ENCODE results near the gene PDE8B. TPM values are rescaled to one million over a fixed set of nuclear protein-coding genes. Genes with fewer than 3 reads are reported as not detected.

Gene PDE8B
- total RNA-seq (0.83 and 3.3 TPM in 2 replicates), polyA plus RNA-seq (0.84 and 1.4 TPM in 2 replicates)

GRCh38 chr5:77210091-77210963, at the start of gene PDE8B:
Gene PDE8B (plus strand): TSS chr5:77210680. CDS start chr5:77210926, 246 bp downstream.
- no peak within 1 kb of the TSS for H3K27ac ChIP-seq
- H3K27me3 ChIP-seq: peaks cover 90% of the 10 kb centered on the region
- peak within 1 kb of the TSS; percentile 36 for H3K4me3 ChIP-seq
- peak in 1 of 2 donors; percentile 23 for DNase-seq (ENCODE audit: low read depth in 1 of 2, low spot score in 1 of 2)
- TF ChIP-seq CTCF (IDR thresholded peaks at IDR 0.05; ENCODE audit: low read depth, low read length): no peak
- no peaks in the 10 kb centered on the region for H3K9me3 ChIP-seq (ENCODE audit: low read depth)
- H3K36me3 ChIP-seq: no peaks in the 10 kb centered on the region
- no peaks in the 10 kb centered on the region for H3K4me1 ChIP-seq (ENCODE audit: low read depth)

- Histone ChIP-seq H3K9me3 (ENCODE audit: low read depth) (no peaks in the 10 kb centered on the region), H3K4me1 (ENCODE audit: low read depth) (peaks cover 16% of the 10 kb centered on the region), H3K4me3 (no peak overlapping the region), H3K36me3 (no peaks in the 10 kb centered on the region), H3K27ac (no peak overlapping the region), H3K27me3 (no peaks in the 10 kb centered on the region)
- TF ChIP-seq CTCF (IDR thresholded peaks at IDR 0.05; ENCODE audit: low read depth, low read length): no peak
- no peak for DNase-seq (ENCODE audit: low read depth in 1 of 2, low spot score in 1 of 2)
These were observed 47.0 kb upstream of the PDE8B start for GRCh38 chr5:77163453-77163852.

GRCh38 chr5:77167063-77167462, 43.4 kb upstream of the PDE8B start:
- no peaks in the 10 kb centered on the region for H3K27me3 ChIP-seq
- no peak overlapping the region for H3K27ac ChIP-seq
- TF ChIP-seq CTCF (IDR thresholded peaks at IDR 0.05; ENCODE audit: low read depth, low read length): no peak
- no peak overlapping the region for H3K4me3 ChIP-seq
- no peak for DNase-seq (ENCODE audit: low read depth in 1 of 2, low spot score in 1 of 2)
- no peaks in the 10 kb centered on the region for H3K36me3 ChIP-seq
- H3K4me1 ChIP-seq (ENCODE audit: low read depth): peaks cover 21% of the 10 kb centered on the region
- H3K9me3 ChIP-seq (ENCODE audit: low read depth): no peaks in the 10 kb centered on the region

- H3K27ac ChIP-seq: no peak overlapping the region
- TF ChIP-seq CTCF (IDR thresholded peaks at IDR 0.05; ENCODE audit: low read depth, low read length): no peak
- no peaks in the 10 kb centered on the region for H3K27me3 ChIP-seq
- H3K9me3 ChIP-seq (ENCODE audit: low read depth): no peaks in the 10 kb centered on the region
- H3K36me3 ChIP-seq: no peaks in the 10 kb centered on the region
- peaks cover 22% of the 10 kb centered on the region for H3K4me1 ChIP-seq (ENCODE audit: low read depth)
- H3K4me3 ChIP-seq: no peak overlapping the region
- DNase-seq (ENCODE audit: low read depth in 1 of 2, low spot score in 1 of 2): peak in 1 of 2 donors; percentile 82
These were observed 42.8 kb upstream of the PDE8B start for GRCh38 chr5:77167695-77168121.

GRCh38 chr5:77168161-77168878, 42.2 kb upstream of the PDE8B start:
- no peaks in the 10 kb centered on the region for H3K9me3 ChIP-seq (ENCODE audit: low read depth)
- peak in 1 of 2 donors; percentile 64 for DNase-seq (ENCODE audit: low read depth in 1 of 2, low spot score in 1 of 2)
- no peaks in the 10 kb centered on the region for H3K27me3 ChIP-seq
- no peak overlapping the region for H3K27ac ChIP-seq
- H3K4me1 ChIP-seq (ENCODE audit: low read depth): peaks cover 28% of the 10 kb centered on the region
- no peak overlapping the region for H3K4me3 ChIP-seq
- H3K36me3 ChIP-seq: no peaks in the 10 kb centered on the region
- TF ChIP-seq CTCF (IDR thresholded peaks at IDR 0.05; ENCODE audit: low read depth, low read length): no peak
